Stimulated activated CD8-positive, alpha-beta memory T cell treated with anti-CD3 and anti-CD28 coated beads, Interleukin-15, amount 100 ng/mL, for 4 hours (primary cell): ENCODE data around the gene EVA1A.
"Not testable (repeated sequence)": the region's sequence is repeated elsewhere in the genome, so short reads cannot be mapped to it uniquely, and the experiment has no call there.

ENCODE experiments used
- DNase-seq, 2 donors: peaks; one replicate each; pipeline ENCODE4 v3.0.0-alpha.2; 2020; ENCODE audit warnings: low read depth in 2 of 2

EVA1A gene

GRCh38 chr2:75483878-75484277 lies 76.9 kb downstream of the EVA1A start:
- no peak for DNase-seq

- no peak for DNase-seq
Observed at GRCh38 chr2:75482398-75482797, 78.3 kb downstream of the EVA1A start.

GRCh38 chr2:75480971-75481836 lies 79.5 kb downstream of the EVA1A start:
- no peak for DNase-seq

GRCh38 chr2:75477696-75478095 lies 83.0 kb downstream of the EVA1A start:
- not testable (repeated sequence) for DNase-seq

- no peak for DNase-seq
Observed at GRCh38 chr2:75476761-75477160, 84.0 kb downstream of the EVA1A start.

GRCh38 chr2:75475976-75476375 lies 84.8 kb downstream of the EVA1A start:
- DNase-seq, result no peak

GRCh38 chr2:75475049-75475448 lies 85.7 kb downstream of the EVA1A start:
- DNase-seq, result no peak

GRCh38 chr2:75474115-75474514 lies 86.6 kb downstream of the EVA1A start:
- no peak for DNase-seq

- DNase-seq, result no peak
Observed at GRCh38 chr2:75466708-75467311, 93.9 kb downstream of the EVA1A start.

GRCh38 chr2:75465317-75465984 lies 95.3 kb downstream of the EVA1A start:
- DNase-seq, result no peak

GRCh38 chr2:75464348-75464946 lies 96.3 kb downstream of the EVA1A start:
- no peak for DNase-seq

- no peak for DNase-seq
Observed at GRCh38 chr2:75462721-75463120, 98.0 kb downstream of the EVA1A start.

- DNase-seq, result no peak
Observed at GRCh38 chr2:75462206-75462605, 98.5 kb downstream of the EVA1A start.

- no peak for DNase-seq
Observed at GRCh38 chr2:75460630-75461029, 100.1 kb downstream of the EVA1A start.

- no peak for DNase-seq
Observed at GRCh38 chr2:75459565-75460310, 101.0 kb downstream of the EVA1A start.

- DNase-seq, result no peak
Observed at GRCh38 chr2:75458201-75458600, 102.5 kb downstream of the EVA1A start.

GRCh38 chr2:75456825-75457224 lies 103.9 kb downstream of the EVA1A start:
- DNase-seq, result no peak

- DNase-seq, result no peak
Observed at GRCh38 chr2:75456111-75456510, 104.6 kb downstream of the EVA1A start.

GRCh38 chr2:75454241-75454620 lies 106.5 kb downstream of the EVA1A start:
- no peak for DNase-seq

GRCh38 chr2:75453384-75454240 lies 107.1 kb downstream of the EVA1A start:
- no peak for DNase-seq

- no peak for DNase-seq
Observed at GRCh38 chr2:75450068-75450467, 110.7 kb downstream of the EVA1A start.
